Measurements from ENCODE around the gene SLC24A3.

SLC24A3 gene

DNA sequence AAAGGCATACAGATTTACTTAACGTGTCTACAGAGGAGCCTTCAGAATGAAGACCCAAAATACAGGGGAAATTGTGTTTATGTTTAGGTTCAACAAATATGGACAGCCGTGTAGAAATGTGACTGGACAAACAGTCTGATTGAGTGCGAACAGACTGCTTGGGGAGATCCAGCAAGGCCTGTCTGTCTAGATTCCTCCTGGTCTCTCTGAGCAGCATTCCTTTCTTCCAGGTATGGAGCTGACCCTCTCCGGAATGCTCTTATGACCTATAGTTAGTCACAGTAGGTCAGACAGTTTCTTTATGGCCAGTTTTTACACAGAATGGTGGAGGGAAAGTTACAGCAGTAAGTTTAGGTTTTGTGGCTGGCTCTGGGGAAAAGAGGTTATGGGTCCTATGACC lies 554.6 kb downstream of the SLC24A3 start:
- H2AFZ ChIP-seq (ENCODE audit: low read length): no peak overlapping the region

DNA sequence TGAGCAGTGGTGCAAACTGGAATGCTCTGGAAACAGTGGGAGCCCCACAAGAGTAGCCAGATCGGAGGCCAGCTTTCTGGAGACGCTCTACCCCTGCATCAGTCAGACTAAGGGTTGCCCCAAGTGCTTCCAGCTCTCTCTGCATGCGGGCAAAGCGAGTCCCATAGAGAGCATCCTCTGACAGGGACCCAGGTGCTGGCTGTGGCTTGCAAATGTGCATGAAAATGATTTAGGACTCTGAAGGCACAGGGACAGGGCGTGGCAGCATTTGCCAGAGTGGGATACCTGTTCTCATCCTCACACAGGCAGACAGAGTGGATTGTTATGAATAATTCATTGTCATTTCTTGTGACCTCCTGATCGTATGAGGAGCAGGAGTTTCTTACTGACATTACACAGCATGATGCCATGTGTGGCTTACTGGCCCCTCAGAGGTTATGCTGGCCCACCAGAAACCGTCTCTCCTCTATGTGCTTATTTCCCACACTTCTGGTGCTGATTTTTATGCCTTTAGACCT lies 555.9 kb downstream of the SLC24A3 start:
- Histone ChIP-seq H3K9me3 (ENCODE audit: insufficient read depth, low read depth, low read length) (no peaks in the 10 kb centered on the region), H3F3A (ENCODE audit: low read depth) (no peaks in the 10 kb centered on the region), H2AFZ (ENCODE audit: low read length) (no peak overlapping the region), H3K36me3 (ENCODE audit: insufficient read depth, low read length) (no peaks in the 10 kb centered on the region), H3K79me2 (ENCODE audit: insufficient read depth, low read length) (no peaks in the 10 kb centered on the region), H3K9ac (ENCODE audit: low read depth, low read length, poor library complexity, severe bottlenecking) (no peak overlapping the region), H3K4me1 (ENCODE audit: insufficient read depth, low read length, poor library complexity, severe bottlenecking) (no peaks in the 10 kb centered on the region), H3K9me2 (replicated peaks; ENCODE audit: low read depth, low read length) (no peaks in the 10 kb centered on the region), H3K27me3 (ENCODE audit: insufficient read depth, low read length, poor library complexity, severe bottlenecking) (peaks cover 4% of the 10 kb centered on the region), H3K4me2 (ENCODE audit: low read depth, low read length, poor library complexity, severe bottlenecking) (no peak overlapping the region), H4K20me1 (ENCODE audit: insufficient read depth, low read length, poor library complexity, severe bottlenecking) (no peaks in the 10 kb centered on the region), H3K4me3 (ENCODE audit: low read length, poor library complexity, severe bottlenecking) (no peak overlapping the region)
- TF ChIP-seq EZH2phosphoT487 (IDR thresholded peaks at IDR 0.05; ENCODE audit: borderline replicate concordance): no peak
- TF ChIP-seq, protein P1, sequence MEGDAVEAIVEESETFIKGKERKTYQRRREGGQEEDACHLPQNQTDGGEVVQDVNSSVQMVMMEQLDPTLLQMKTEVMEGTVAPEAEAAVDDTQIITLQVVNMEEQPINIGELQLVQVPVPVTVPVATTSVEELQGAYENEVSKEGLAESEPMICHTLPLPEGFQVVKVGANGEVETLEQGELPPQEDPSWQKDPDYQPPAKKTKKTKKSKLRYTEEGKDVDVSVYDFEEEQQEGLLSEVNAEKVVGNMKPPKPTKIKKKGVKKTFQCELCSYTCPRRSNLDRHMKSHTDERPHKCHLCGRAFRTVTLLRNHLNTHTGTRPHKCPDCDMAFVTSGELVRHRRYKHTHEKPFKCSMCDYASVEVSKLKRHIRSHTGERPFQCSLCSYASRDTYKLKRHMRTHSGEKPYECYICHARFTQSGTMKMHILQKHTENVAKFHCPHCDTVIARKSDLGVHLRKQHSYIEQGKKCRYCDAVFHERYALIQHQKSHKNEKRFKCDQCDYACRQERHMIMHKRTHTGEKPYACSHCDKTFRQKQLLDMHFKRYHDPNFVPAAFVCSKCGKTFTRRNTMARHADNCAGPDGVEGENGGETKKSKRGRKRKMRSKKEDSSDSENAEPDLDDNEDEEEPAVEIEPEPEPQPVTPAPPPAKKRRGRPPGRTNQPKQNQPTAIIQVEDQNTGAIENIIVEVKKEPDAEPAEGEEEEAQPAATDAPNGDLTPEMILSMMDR (conservative IDR thresholded peaks at IDR 0.05; ENCODE audit: low read length): no peak

More for the DNA sequence above, 554.6 kb downstream of the SLC24A3 start:
- H3K4me2 ChIP-seq (ENCODE audit: low read depth, low read length, poor library complexity, severe bottlenecking): no peak overlapping the region
- H3F3A ChIP-seq (ENCODE audit: low read depth): no peaks in the 10 kb centered on the region
- peaks cover 4% of the 10 kb centered on the region for H3K27me3 ChIP-seq (ENCODE audit: insufficient read depth, low read length, poor library complexity, severe bottlenecking)
- TF ChIP-seq EZH2phosphoT487 (IDR thresholded peaks at IDR 0.05; ENCODE audit: borderline replicate concordance): no peak
- TF ChIP-seq, protein P1 (conservative IDR thresholded peaks at IDR 0.05; ENCODE audit: low read length): no peak
- H3K9ac ChIP-seq (ENCODE audit: low read depth, low read length, poor library complexity, severe bottlenecking): no peak overlapping the region
- no peaks in the 10 kb centered on the region for H3K9me3 ChIP-seq (ENCODE audit: insufficient read depth, low read depth, low read length)
- H3K36me3 ChIP-seq (ENCODE audit: insufficient read depth, low read length): no peaks in the 10 kb centered on the region
- no peaks in the 10 kb centered on the region for H3K9me2 ChIP-seq (replicated peaks; ENCODE audit: low read depth, low read length)
- no peak overlapping the region for H3K4me3 ChIP-seq (ENCODE audit: low read length, poor library complexity, severe bottlenecking)
- no peaks in the 10 kb centered on the region for H4K20me1 ChIP-seq (ENCODE audit: insufficient read depth, low read length, poor library complexity, severe bottlenecking)
- no peaks in the 10 kb centered on the region for H3K79me2 ChIP-seq (ENCODE audit: insufficient read depth, low read length)
- no peaks in the 10 kb centered on the region for H3K4me1 ChIP-seq (ENCODE audit: insufficient read depth, low read length, poor library complexity, severe bottlenecking)

DNA sequence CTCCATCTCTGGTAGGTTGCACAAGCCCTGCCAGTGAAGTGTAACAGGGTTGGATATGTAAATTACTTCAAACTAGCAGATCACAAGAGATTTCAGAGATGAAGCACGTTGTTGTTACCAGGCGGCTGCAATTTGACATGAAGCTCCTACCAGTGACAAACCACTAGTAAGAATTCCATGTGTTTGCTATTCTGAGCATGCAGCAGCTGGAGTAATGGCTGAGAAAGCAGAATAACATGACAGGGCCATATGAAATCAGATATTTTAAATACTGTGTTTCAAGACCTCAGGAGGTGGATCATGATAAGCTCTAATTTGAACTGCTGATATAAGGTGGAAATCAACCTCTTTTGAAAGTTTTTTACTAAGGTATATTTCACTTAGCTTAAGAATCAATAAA lies 557.1 kb downstream of the SLC24A3 start:
- no peak overlapping the region for H3K4me3 ChIP-seq (ENCODE audit: low read length, poor library complexity, severe bottlenecking)
- H3K27me3 ChIP-seq (ENCODE audit: insufficient read depth, low read length, poor library complexity, severe bottlenecking): peaks cover 4% of the 10 kb centered on the region
- H3K4me1 ChIP-seq (ENCODE audit: insufficient read depth, low read length, poor library complexity, severe bottlenecking): no peaks in the 10 kb centered on the region
- H3K9me3 ChIP-seq (ENCODE audit: insufficient read depth, low read depth, low read length): no peaks in the 10 kb centered on the region
- H4K20me1 ChIP-seq (ENCODE audit: insufficient read depth, low read length, poor library complexity, severe bottlenecking): no peaks in the 10 kb centered on the region
- no peaks in the 10 kb centered on the region for H3K79me2 ChIP-seq (ENCODE audit: insufficient read depth, low read length)
- no peaks in the 10 kb centered on the region for H3F3A ChIP-seq (ENCODE audit: low read depth)
- no peaks in the 10 kb centered on the region for H3K9me2 ChIP-seq (replicated peaks; ENCODE audit: low read depth, low read length)
- TF ChIP-seq EZH2phosphoT487 (IDR thresholded peaks at IDR 0.05; ENCODE audit: borderline replicate concordance): no peak
- TF ChIP-seq, protein P1 (conservative IDR thresholded peaks at IDR 0.05; ENCODE audit: low read length): no peak
- no peaks in the 10 kb centered on the region for H3K36me3 ChIP-seq (ENCODE audit: insufficient read depth, low read length)
- H3K9ac ChIP-seq (ENCODE audit: low read depth, low read length, poor library complexity, severe bottlenecking): no peak overlapping the region
- H2AFZ ChIP-seq (ENCODE audit: low read length): no peak overlapping the region
- H3K4me2 ChIP-seq (ENCODE audit: low read depth, low read length, poor library complexity, severe bottlenecking): no peak overlapping the region
